ENCODE data around the gene SSR1. TPM values are rescaled to one million over a fixed set of nuclear protein-coding genes. Genes with fewer than 3 reads are reported as not detected.

SSR1 gene
- total and polyA plus RNA-seq, 7 donors = 17.9 to 40.4 (median 35.4) TPM

GRCh38 chr6:7243179-7243981 lies 69.6 kb downstream of the SSR1 start:
- H3K27me3 ChIP-seq (ENCODE audit: insufficient read depth in 3 of 3, low read length in 2 of 3) = no peaks in the 10 kb centered on the region
- H3K4me3 ChIP-seq = no peak overlapping the region
- intact Hi-C loops (cut with DNase I) = loop anchor here in 1 of 2 donors (2.0 to 10.0 kb wide), 4 partner anchors 341 to 689 kb away; no protein-coding TSS in a partner anchor
- DNase-seq (no peak), ATAC-seq (peak; percentile 61 to 76 (median 68))
- 6 to 14% (median 12%) methylated on average over 7 of the region's 7 CpGs for WGBS, 3 donors
- H3K4me1 ChIP-seq = peaks cover 27% of the 10 kb centered on the region
- no peaks in the 10 kb centered on the region for H3K9me3 ChIP-seq
- TF ChIP-seq CTCF (IDR thresholded peaks at IDR 0.05) = peak; percentile 93
- H3K36me3 ChIP-seq (ENCODE audit: insufficient read depth in 1 of 2, low read depth in 1 of 2) = peaks cover 0 to 45% of the 10 kb centered on the region in 2 donors
- H3K27ac ChIP-seq = peak overlapping the region; percentile 61

GRCh38 chr6:7242835-7243178 lies 70.2 kb downstream of the SSR1 start:
- ATAC-seq (no peak), DNase-seq (no peak)
- intact Hi-C loops (cut with DNase I) = loop anchor here in 1 of 2 donors (2.0 to 10.0 kb wide), 4 partner anchors 341 to 688 kb away; no protein-coding TSS in a partner anchor
- Histone ChIP-seq H3K4me1 (peaks cover 31% of the 10 kb centered on the region), H3K9me3 (no peaks in the 10 kb centered on the region), H3K4me3 (no peak overlapping the region), H3K27me3 (ENCODE audit: insufficient read depth in 3 of 3, low read length in 2 of 3) (no peaks in the 10 kb centered on the region), H3K36me3 (ENCODE audit: insufficient read depth in 1 of 2, low read depth in 1 of 2) (peaks cover 0 to 40% of the 10 kb centered on the region in 2 donors), H3K27ac (peak overlapping the region; percentile 61)
- WGBS, 3 donors = 76 to 87% (median 87%) methylated on average over 4 of the region's 4 CpGs
- no peak for TF ChIP-seq CTCF (IDR thresholded peaks at IDR 0.05)

GRCh38 chr6:7241709-7242645 lies 71.0 kb downstream of the SSR1 start:
- H3K4me1 ChIP-seq = peaks cover 31% of the 10 kb centered on the region
- H3K27ac ChIP-seq = peak overlapping the region; percentile 61
- H3K36me3 ChIP-seq (ENCODE audit: insufficient read depth in 1 of 2, low read depth in 1 of 2) = peaks cover 0 to 31% of the 10 kb centered on the region in 2 donors
- 64 to 70% (median 68%) methylated on average over 13 of the region's 13 CpGs for WGBS, 3 donors
- no peaks in the 10 kb centered on the region for H3K9me3 ChIP-seq
- DNase-seq (no peak), ATAC-seq (no peak)
- H3K4me3 ChIP-seq = no peak overlapping the region
- intact Hi-C loops (cut with DNase I) = loop anchor here in 1 of 2 donors (2.0 to 10.0 kb wide), 4 partner anchors 340 to 687 kb away; no protein-coding TSS in a partner anchor
- H3K27me3 ChIP-seq (ENCODE audit: insufficient read depth in 3 of 3, low read length in 2 of 3) = no peaks in the 10 kb centered on the region
- no peak for TF ChIP-seq CTCF (IDR thresholded peaks at IDR 0.05)

- H3K4me1 ChIP-seq = peaks cover 36% of the 10 kb centered on the region
- no peak for TF ChIP-seq CTCF (IDR thresholded peaks at IDR 0.05)
- no peak overlapping the region for H3K4me3 ChIP-seq
- H3K36me3 ChIP-seq (ENCODE audit: insufficient read depth in 1 of 2, low read depth in 1 of 2) = peaks cover 0 to 23% of the 10 kb centered on the region in 2 donors
- H3K27me3 ChIP-seq (ENCODE audit: insufficient read depth in 3 of 3, low read length in 2 of 3) = no peaks in the 10 kb centered on the region
- no peak for ATAC-seq
- H3K27ac ChIP-seq = peak overlapping the region; percentile 61
- intact Hi-C loops (cut with DNase I) = loop anchor here in 1 of 2 donors (5.0 to 10.0 kb wide), 3 partner anchors 339 to 686 kb away; no protein-coding TSS in a partner anchor
- no peaks in the 10 kb centered on the region for H3K9me3 ChIP-seq
- DNase-seq = no peak
- 88 to 91% (median 89%) methylated on average over 10 of the region's 10 CpGs for WGBS, 3 donors
Measured at GRCh38 chr6:7241160-7241559, 71.8 kb downstream of the SSR1 start.

Measured in psoas muscle (tissue), 8 donors.